Mesenchymal stem cell (in vitro differentiated cells and primary cell): ENCODE results near the gene SCRG1.

ENCODE experiments used
- DNase-seq: peaks from one replicate; pipeline ENCODE4 v3.0.0-alpha.2; 2013
- H2AFZ ChIP-seq: one replicate; pipeline ENCODE4 v1.6.1; 2013; ENCODE audit warnings: low read depth, mild to moderate bottlenecking, control low read depth, inconsistent platforms, low read length, moderate library complexity
- H2AK5ac ChIP-seq: 2 replicates; pipeline ENCODE4 v1.6.1; 2013; ENCODE audit warnings: low read length, moderate library complexity, mild to moderate bottlenecking, inconsistent platforms; ENCODE audit not compliant: severe bottlenecking
- H2BK120ac ChIP-seq: one replicate; pipeline ENCODE4 v1.6.1; 2013; ENCODE audit warnings: low read depth, mild to moderate bottlenecking, inconsistent platforms, low read length, moderate library complexity
- H2BK12ac ChIP-seq, 2 experiments: one replicate each; pipeline ENCODE4 v1.6.1; 2013; ENCODE audit warnings: inconsistent platforms in 2 of 2, low read length in 2 of 2, mild to moderate bottlenecking in 2 of 2, moderate library complexity in 2 of 2, control low read depth in 1 of 2
- H2BK15ac ChIP-seq: one replicate; pipeline ENCODE4 v1.6.1; 2013; ENCODE audit warnings: mild to moderate bottlenecking, low read depth, inconsistent platforms; ENCODE audit not compliant: poor library complexity, severe bottlenecking
- H2BK5ac ChIP-seq: 2 replicates; pipeline ENCODE4 v1.6.1; 2013; ENCODE audit warnings: low read depth, mild to moderate bottlenecking, low read length, control low read depth, inconsistent platforms; ENCODE audit not compliant: poor library complexity, severe bottlenecking
- H3K14ac ChIP-seq, 2 experiments: one replicate each; pipeline ENCODE4 v1.6.1; 2013; ENCODE audit warnings: inconsistent platforms in 2 of 2, low read length in 2 of 2, control low read depth in 1 of 2, mild to moderate bottlenecking in 1 of 2, moderate library complexity in 1 of 2
- H3K18ac ChIP-seq, 2 experiments: one replicate each; pipeline ENCODE4 v1.6.1; 2013; ENCODE audit warnings: inconsistent platforms in 2 of 2, low read length in 2 of 2, control low read depth in 1 of 2, low read depth in 1 of 2, mild to moderate bottlenecking in 1 of 2
- H3K23ac ChIP-seq, 2 experiments: one replicate each; pipeline ENCODE4 v1.6.1; 2013; ENCODE audit warnings: inconsistent platforms in 2 of 2, low read length in 2 of 2, mild to moderate bottlenecking in 2 of 2, moderate library complexity in 2 of 2, control low read depth in 1 of 2
- H3K27ac ChIP-seq: 2 replicates; pipeline ENCODE4 v1.5.1; 2013; ENCODE audit warnings: mild to moderate bottlenecking, moderate library complexity, low read length, control low read depth, inconsistent platforms; ENCODE audit not compliant: poor library complexity, severe bottlenecking
- H3K27me3 ChIP-seq, 2 experiments: 2 replicates each; pipeline versions ENCODE4 v1.6.1 to v1.7.0; 2013; ENCODE audit warnings: low read length in 2 of 2, mild to moderate bottlenecking in 2 of 2, moderate library complexity in 2 of 2, control low read depth in 1 of 2, inconsistent platforms in 1 of 2; ENCODE audit not compliant: control insufficient read depth in 1 of 2, insufficient read depth in 1 of 2
- H3K36me3 ChIP-seq, 2 experiments: 2 replicates each; pipeline versions ENCODE4 v1.6.1 to v1.7.0; 2013; ENCODE audit warnings: low read length in 2 of 2, control low read depth in 1 of 2, inconsistent platforms in 1 of 2, low read depth in 1 of 2, mild to moderate bottlenecking in 1 of 2; ENCODE audit not compliant: insufficient read depth in 2 of 2, control insufficient read depth in 1 of 2
- H3K4ac ChIP-seq, 2 experiments: one replicate each; pipeline ENCODE4 v1.6.1; 2013; ENCODE audit warnings: inconsistent platforms in 2 of 2, low read length in 2 of 2, mild to moderate bottlenecking in 2 of 2, moderate library complexity in 2 of 2, control low read depth in 1 of 2, low read depth in 1 of 2
- H3K4me1 ChIP-seq: 2 replicates; pipeline ENCODE4 v1.6.1; 2013; ENCODE audit warnings: low read depth, low read length, control low read depth; ENCODE audit not compliant: control insufficient read depth, insufficient read depth
- H3K4me2 ChIP-seq: 2 replicates; pipeline ENCODE4 v1.6.1; 2013; ENCODE audit warnings: low read length, mild to moderate bottlenecking, inconsistent platforms; ENCODE audit not compliant: poor library complexity, severe bottlenecking
- H3K4me3 ChIP-seq, 2 experiments: 2 replicates each; pipeline versions ENCODE4 v1.5.1 to v1.7.0; 2013; ENCODE audit warnings: low read length in 2 of 2, mild to moderate bottlenecking in 2 of 2, control low read depth in 1 of 2, low read depth in 1 of 2; ENCODE audit not compliant: insufficient read depth in 1 of 2
- H3K79me1 ChIP-seq: replicated peaks from 2 replicates; pipeline ENCODE4 v1.6.1; 2013; ENCODE audit warnings: mild to moderate bottlenecking, control low read depth, low read length, inconsistent platforms; ENCODE audit not compliant: poor library complexity, severe bottlenecking
- H3K9ac ChIP-seq: 2 replicates; pipeline ENCODE4 v1.7.0; 2013; ENCODE audit warnings: mild to moderate bottlenecking, low read length, moderate library complexity
- H3K9me3 ChIP-seq: 2 replicates; pipeline ENCODE4 v1.7.0; 2013; ENCODE audit warnings: mild to moderate bottlenecking, low read length; ENCODE audit not compliant: control insufficient read depth
- H4K8ac ChIP-seq: one replicate; pipeline ENCODE4 v1.6.1; 2013; ENCODE audit warnings: inconsistent platforms, mild to moderate bottlenecking, low read length, moderate library complexity
- H4K91ac ChIP-seq: one replicate; pipeline ENCODE4 v1.6.1; 2013; ENCODE audit warnings: mild to moderate bottlenecking, low read length, inconsistent platforms
- WGBS: methylation state at CpG from one replicate; pipeline ENCODE4 v1.1.7; 2013; ENCODE audit warnings: mixed read lengths; 5-methylcytosine and 5-hydroxymethylcytosine counted together

SCRG1 gene

DNA sequence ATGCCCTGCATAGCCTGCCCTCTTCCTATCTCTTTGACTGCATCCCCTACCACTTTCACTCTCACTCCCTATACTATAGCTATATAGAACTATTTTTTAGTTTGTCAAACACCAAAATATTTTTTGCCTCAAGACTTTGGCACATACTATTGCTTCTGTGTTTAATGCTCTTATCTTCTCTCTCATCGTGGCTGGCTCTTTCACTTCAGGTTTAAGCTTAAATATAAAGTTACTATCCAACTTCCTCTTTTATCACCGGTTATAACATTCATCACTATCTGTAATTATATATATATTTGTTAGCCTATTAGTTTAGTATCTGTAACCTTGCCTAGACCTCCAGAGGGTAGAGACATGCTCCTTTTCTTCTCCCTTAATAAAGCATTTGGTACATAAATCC, 53.3 kb downstream of the SCRG1 start:
- Histone ChIP-seq H3K36me3 (no peaks in the 10 kb centered on the region), H3K18ac (no peak overlapping the region), H3K9me3 (no peaks in the 10 kb centered on the region), H2BK15ac (no peak overlapping the region), H3K23ac (no peak overlapping the region), H2AK5ac (no peak overlapping the region), H3K4me2 (no peak overlapping the region), H3K27ac (no peak overlapping the region), H3K14ac (no peak overlapping the region), H3K9ac (no peak overlapping the region), H4K91ac (no peak overlapping the region), H3K79me1 (no peaks in the 10 kb centered on the region), H3K4me1 (no peaks in the 10 kb centered on the region), H3K27me3 (no peaks in the 10 kb centered on the region), H3K4me3 (no peak overlapping the region), H2BK120ac (no peak overlapping the region), H2BK12ac (no peak overlapping the region), H3K4ac (no peak overlapping the region), H2BK5ac (no peak overlapping the region), H4K8ac (no peak overlapping the region), H2AFZ (no peak overlapping the region)
- DNase-seq = no peak
- 83% methylated on average over 1 of the region's 2 CpGs for WGBS

GRCh38 chr4:173343832-173344397, 55.0 kb downstream of the SCRG1 start:
- Histone ChIP-seq H2AK5ac (no peak overlapping the region), H3K14ac (no peak overlapping the region), H3K27ac (no peak overlapping the region), H3K9me3 (no peaks in the 10 kb centered on the region), H2BK5ac (no peak overlapping the region), H3K4me2 (no peak overlapping the region), H3K79me1 (no peaks in the 10 kb centered on the region), H3K23ac (no peak overlapping the region), H3K4me1 (no peaks in the 10 kb centered on the region), H2BK120ac (no peak overlapping the region), H3K4me3 (no peak overlapping the region), H3K36me3 (no peaks in the 10 kb centered on the region), H2BK15ac (no peak overlapping the region), H2BK12ac (no peak overlapping the region), H2AFZ (no peak overlapping the region), H3K27me3 (no peaks in the 10 kb centered on the region), H3K4ac (no peak overlapping the region), H4K8ac (no peak overlapping the region), H3K9ac (no peak overlapping the region), H4K91ac (no peak overlapping the region), H3K18ac (no peak overlapping the region)
- WGBS = 84% methylated on average over 2 of the region's 3 CpGs
- no peak for DNase-seq

DNA sequence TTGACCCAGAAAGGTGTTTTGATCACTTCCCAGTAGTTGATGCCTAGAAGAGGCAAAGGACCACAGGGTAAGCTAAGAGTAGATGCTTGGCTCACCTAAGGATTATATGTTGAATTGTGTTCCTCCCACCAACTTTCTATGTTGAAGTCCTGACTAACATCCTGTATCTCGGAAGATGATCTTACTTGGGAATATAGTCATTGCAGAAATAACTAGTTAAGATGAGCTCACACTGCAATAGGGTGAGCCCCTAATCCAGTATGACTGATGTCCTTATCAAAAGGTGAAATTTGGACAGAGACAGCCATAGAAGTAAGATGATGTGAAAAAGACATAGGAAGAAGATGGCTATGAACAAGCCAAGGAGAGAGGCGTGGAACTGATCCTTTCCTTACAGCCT, 61.5 kb downstream of the SCRG1 start:
- no peaks in the 10 kb centered on the region for H3K79me1 ChIP-seq
- H3K9ac ChIP-seq = no peak overlapping the region
- no peak overlapping the region for H2AFZ ChIP-seq
- H3K36me3 ChIP-seq = peaks cover 0 to 7% of the 10 kb centered on the region in 2 experiments
- H2BK12ac ChIP-seq = no peak overlapping the region
- no peak overlapping the region for H3K4me2 ChIP-seq
- H3K18ac ChIP-seq = no peak overlapping the region
- no peak overlapping the region for H3K23ac ChIP-seq
- H2BK15ac ChIP-seq = no peak overlapping the region
- WGBS = 82% methylated on average over 2 of the region's 2 CpGs
- H3K9me3 ChIP-seq = no peaks in the 10 kb centered on the region
- H3K14ac ChIP-seq = no peak overlapping the region
- H2AK5ac ChIP-seq = no peak overlapping the region
- H3K4ac ChIP-seq = no peak overlapping the region
- H3K4me3 ChIP-seq = no peak overlapping the region
- no peak overlapping the region for H4K8ac ChIP-seq
- H3K27me3 ChIP-seq = no peaks in the 10 kb centered on the region
- DNase-seq = no peak
- H2BK120ac ChIP-seq = no peak overlapping the region
- no peak overlapping the region for H3K27ac ChIP-seq
- no peaks in the 10 kb centered on the region for H3K4me1 ChIP-seq
- no peak overlapping the region for H2BK5ac ChIP-seq
- H4K91ac ChIP-seq = no peak overlapping the region

DNA sequence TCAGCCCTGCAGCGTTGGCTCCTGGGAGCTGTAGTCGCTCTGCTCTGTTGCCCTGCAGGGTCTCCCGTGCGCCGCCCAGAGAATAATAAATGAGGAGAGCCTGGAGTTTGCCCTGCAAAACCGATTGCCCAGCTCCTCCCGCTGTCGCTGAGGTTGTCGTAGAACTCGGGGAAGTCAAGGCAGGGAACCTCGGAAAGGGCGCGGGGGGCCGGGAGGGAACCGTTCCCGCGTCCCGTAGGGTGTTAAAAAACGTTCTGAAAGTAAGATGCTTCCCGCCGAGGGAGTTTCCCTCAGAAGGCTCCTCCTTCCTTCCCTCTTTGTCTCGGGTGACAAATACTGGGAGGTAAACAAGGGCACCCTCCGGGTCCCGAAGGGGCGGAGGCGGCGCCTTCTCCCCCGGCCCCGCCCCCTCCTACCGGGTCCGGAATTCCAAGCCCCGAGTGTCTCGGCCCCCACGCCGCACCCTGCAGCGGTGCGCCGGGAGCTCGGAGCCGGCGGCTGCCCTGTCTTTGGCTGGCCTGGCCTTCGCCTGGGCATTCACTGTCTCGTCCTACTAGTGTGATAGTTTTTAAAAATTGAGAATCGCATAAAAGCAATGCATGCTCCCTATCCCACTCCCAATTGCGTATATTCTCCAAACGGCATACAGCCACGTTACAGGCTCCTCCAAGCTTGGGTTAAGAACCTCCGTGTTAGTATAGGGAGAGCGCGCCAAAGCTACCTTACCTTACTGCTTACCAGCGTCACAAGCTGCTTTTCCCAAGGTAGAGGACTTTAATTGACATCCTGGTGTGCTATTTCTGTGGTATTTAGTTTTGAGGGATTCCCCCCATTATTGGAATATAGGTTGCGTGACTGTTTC, 63.8 kb downstream of the SCRG1 start:
- no peak overlapping the region for H2BK5ac ChIP-seq
- H3K9me3 ChIP-seq = no peaks in the 10 kb centered on the region

More for the DNA sequence above, 63.8 kb downstream of the SCRG1 start:
- Histone ChIP-seq H3K4me1 (no peaks in the 10 kb centered on the region), H3K27me3 (no peaks in the 10 kb centered on the region), H3K79me1 (no peaks in the 10 kb centered on the region), H4K8ac (peak overlapping the region; percentile 54), H3K14ac (peak overlapping the region in 1 of 2 experiments; percentile 75), H3K4ac (no peak overlapping the region), H3K23ac (peak overlapping the region in 1 of 2 experiments; percentile 24), H3K9ac (peak overlapping the region; percentile 94), H2BK120ac (no peak overlapping the region), H3K36me3 (peaks cover 0 to 24% of the 10 kb centered on the region in 2 experiments), H3K4me3 (peak overlapping the region; percentile 72 to 97), H2BK12ac (no peak overlapping the region), H2AK5ac (no peak overlapping the region), H2AFZ (peak overlapping the region; percentile 98), H2BK15ac (no peak overlapping the region), H3K4me2 (peak overlapping the region; percentile 96), H4K91ac (no peak overlapping the region), H3K27ac (peak overlapping the region; percentile 61), H3K18ac (peak overlapping the region in 1 of 2 experiments; percentile 73)
- 1% methylated on average over 47 of the region's 52 CpGs for WGBS
- DNase-seq = peak; percentile 85
